T-helper 2 cell (primary cell): ENCODE data around the gene ATP5PO.

Experiments used
- DNase-seq, 5 experiments: peaks; one replicate each; pipeline versions ENCODE4 v3.0.0 to v3.0.0-alpha.2; 2012 to 2022
- total RNA-seq, 2 donors: gene quantifications; one replicate each; lab custom pipeline; 2026; lab: John Stamatoyannopoulos, UW

ATP5PO gene, protein sequence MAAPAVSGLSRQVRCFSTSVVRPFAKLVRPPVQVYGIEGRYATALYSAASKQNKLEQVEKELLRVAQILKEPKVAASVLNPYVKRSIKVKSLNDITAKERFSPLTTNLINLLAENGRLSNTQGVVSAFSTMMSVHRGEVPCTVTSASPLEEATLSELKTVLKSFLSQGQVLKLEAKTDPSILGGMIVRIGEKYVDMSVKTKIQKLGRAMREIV
- total RNA-seq, result 24.6 to 24.8 reads per million in 2 donors

- DNase-seq, result peak; percentile 85 to 98 (median 94)
These were observed at the start of gene ATP5PO for GRCh38 chr21:33915368-33916199. ATP5PO (minus strand) TSS chr21:33915804; CDS start chr21:33915763, 41 bp downstream.

GRCh38 chr21:33964706-33965325 lies 49.2 kb upstream of the ATP5PO start:
- no peak for DNase-seq

GRCh38 chr21:33963848-33964555 lies 48.4 kb upstream of the ATP5PO start:
- no peak for DNase-seq

DNA sequence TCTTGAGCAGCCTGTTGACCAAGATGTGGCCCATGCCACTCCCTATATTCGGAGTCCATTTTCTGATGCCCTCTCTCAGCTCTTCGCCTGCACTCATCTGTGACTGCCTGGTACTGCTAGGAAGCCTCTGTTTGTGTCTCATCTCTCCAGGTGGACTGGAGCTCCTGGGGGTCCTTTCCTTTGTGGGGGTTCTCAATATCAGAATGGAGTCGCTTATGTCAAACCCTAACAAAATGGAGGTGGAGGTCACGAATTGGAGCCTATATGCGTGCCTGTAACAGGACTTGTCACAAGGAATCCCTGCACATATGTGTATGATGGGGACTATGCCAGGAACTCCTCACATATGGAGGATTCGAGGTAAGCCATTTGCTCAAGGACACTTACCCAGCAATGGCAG lies 46.7 kb upstream of the ATP5PO start:
- no peak for DNase-seq

- no peak for DNase-seq
These were observed 45.5 kb upstream of the ATP5PO start for GRCh38 chr21:33961061-33961460.

- no peak for DNase-seq
These were observed 44.1 kb upstream of the ATP5PO start for GRCh38 chr21:33959680-33960079.

GRCh38 chr21:33954395-33954794 lies 38.8 kb upstream of the ATP5PO start:
- DNase-seq, result no peak

GRCh38 chr21:33951276-33952178 lies 35.9 kb upstream of the ATP5PO start:
- peak in 1 of 5 experiments; percentile 75 for DNase-seq

DNA sequence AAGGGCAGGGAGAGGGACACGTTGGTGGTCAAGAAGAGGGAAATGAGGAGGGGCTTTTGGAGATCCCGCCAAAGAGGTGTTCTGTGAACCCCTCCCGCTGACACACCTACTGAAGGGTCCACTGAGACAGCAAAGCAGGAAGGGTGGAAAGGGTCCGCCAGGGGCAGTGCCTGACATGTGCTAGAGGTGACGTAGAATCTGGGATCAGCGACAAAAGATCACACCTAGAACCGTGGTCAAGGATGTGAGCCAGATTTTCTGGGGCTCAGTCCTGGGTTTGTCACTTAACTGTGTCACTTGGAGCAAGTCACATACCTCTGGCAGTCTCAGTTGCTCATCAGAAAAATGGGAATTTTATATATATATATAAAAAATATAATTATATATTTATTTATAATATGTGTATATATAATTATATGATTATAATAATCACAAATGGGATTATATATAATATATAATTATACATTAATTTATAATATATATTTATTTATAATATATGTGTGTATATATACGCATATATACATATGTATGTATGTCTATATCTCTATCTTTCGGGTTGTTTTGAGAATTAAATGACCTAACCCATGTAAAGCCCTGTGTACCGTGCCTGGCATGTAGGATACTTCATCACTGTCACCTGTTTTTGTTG lies 35.0 kb upstream of the ATP5PO start:
- DNase-seq, result peak in 1 of 5 experiments; percentile 24

DNA sequence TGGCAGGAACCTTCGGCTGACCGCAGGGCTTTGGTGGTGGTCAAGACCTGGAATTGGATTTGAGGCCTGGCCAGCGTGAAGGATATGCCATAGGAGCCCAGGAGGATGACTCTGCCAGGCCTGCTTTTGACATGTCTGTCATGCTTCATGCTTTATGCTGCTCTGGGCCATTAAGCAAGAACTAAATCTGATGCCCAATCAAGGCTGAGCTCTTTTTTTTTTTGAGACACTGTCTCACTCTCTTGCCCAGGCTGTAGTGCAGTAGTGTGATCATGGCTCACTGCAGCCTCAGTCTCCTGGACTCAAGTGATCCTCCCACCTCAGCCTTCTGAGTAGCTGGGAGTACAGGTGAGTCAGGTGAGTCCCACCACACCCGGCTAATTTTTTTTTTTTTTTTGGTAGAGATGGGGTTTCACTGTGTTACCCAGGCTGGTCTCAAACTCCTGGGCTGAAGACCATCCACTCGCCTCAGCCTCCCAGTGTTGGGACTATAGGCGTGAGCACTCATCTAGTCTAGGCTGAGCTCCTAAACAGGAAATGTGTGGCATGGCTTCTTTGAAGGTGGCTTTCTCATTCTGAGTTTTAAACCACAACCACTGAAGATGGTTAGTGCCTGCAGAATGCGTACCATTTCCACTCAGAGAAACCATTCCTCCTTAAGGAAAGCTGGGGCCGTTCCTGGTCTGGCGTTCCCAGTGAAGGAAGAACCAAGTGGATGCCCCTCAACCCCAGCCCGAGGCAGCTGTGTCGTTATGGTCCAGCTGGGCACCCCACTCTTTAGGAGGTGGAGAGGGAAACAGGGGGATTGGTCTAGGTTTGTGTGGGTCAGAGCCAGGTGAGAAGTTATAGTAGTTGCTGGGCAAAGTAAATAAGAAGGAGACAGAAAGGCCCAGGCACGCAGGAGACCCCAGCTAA lies 34.2 kb upstream of the ATP5PO start:
- DNase-seq, result peak in 4 of 5 experiments; percentile 32 to 94 (median 54)

DNA sequence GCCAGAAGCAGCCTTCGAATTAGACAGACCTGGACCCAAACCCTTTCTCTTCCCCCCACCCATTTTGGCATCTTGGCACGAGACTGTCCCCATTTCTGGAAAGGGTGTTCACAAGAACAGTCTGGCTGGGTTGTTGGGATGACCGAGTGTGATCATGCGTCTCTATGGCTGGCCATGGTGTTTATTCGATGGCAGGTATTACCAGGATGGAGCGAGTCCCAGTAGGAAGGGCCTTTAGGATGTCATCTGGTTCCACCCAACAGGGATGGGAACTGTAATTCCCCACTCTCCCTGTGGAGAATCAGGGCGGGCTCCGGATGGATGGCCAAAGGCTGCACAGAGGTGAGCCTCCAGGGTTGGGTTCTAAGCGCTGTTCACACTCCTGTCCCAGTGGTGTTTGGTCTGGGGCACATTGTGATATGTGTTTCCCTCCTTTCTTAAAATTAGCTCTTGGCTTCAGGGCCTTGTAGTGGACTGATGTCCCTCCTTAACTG lies 33.4 kb upstream of the ATP5PO start:
- no peak for DNase-seq

DNA sequence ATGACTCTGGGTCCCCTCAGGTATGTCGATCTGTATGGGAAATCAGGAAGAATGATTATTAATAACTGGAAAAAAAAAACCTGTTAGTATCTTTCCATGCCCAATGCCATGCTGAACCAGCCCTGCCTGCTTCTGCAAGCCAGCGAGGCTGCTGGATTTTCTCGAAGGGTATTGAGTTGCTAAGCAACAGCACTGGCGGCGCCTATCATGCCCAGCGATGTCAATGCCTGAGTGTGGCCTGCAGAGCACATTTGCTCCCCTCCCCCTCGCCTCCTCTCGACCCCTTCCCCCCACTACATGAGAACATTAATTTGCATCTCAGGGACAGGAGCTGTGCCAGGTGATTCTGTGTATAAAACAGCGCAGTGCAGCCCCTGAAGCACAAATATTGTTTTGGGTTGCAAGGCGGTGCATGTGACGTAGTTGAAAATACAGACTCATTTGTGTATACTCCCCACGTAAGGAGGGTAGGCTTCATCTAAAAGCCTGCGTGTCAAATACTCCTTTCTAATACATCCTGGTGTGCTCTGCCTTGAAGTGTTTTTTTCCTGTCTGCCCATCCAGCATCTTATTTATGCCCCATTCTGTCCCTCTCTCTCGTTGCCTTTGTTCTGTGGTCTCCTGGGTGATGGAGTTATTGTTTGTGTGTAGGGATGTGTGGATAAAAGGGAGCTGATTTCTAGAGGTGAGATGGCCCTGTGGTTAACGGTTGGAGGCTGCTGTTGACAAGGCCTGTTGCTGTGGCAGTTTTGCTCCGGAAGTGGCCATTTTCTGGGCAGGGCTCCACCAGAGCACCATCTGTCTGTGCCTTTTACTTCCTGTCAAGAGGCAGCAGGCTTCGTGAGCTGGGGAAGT lies 32.7 kb upstream of the ATP5PO start:
- DNase-seq, result peak; percentile 45 to 99 (median 75)

- DNase-seq, result peak; percentile 54 to 98 (median 80)
These were observed 32.0 kb upstream of the ATP5PO start for GRCh38 chr21:33947451-33948095.

GRCh38 chr21:33945652-33946270 lies 30.2 kb upstream of the ATP5PO start:
- DNase-seq, result peak in 1 of 5 experiments; percentile 83

DNA sequence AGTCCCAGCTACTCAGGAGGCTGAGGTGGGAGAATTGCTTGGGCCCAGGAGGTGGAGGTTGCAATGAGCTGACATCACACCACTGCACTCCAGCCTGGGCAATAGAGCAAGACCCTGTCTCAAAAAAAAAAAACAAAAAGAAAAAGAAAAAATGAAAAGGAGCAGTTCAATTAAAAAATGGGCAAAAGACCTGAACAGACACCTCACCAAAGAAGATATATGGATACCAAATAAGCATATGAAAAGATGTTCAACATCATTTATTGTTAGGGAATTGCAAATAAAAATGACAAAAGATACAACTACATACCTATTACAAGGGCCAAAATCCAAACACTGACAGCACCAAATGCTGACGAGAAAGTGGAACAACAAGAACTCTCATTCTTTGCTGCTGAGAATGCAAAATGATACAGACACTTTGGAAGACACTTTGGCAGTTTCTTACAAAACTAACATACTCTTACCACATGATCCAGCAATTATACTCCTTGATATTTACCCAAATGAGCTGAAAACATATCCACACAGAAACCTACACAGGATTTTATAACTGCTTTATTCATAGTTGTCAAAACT lies 28.7 kb upstream of the ATP5PO start:
- DNase-seq, result no peak

- no peak for DNase-seq
These were observed 27.7 kb upstream of the ATP5PO start for GRCh38 chr21:33943293-33943692.

DNA sequence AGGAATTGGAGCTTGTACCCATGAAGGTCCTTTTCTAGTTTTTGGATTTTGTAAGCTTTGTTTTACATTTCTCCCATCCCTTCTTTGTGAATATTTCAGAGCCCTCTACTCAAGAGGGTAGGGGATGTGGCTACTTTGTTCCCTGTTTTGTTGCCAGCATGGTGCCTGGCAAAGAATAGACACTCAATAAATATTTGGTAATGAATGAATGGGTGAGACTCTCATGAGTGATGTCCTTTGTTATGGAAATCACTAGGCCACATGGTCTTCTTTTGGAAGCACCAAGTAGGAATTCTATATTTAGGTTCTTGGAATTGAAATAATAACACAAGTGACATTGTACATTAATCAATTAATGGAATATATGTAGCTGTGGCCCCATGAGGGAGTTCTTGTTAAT lies 26.8 kb upstream of the ATP5PO start:
- DNase-seq, result no peak

- DNase-seq, result no peak
These were observed 25.3 kb upstream of the ATP5PO start for GRCh38 chr21:33940881-33941245.
